Renal cortex interstitium (tissue), 11 donors: ENCODE data around the gene SEC14L6. TPM values are rescaled to one million over a fixed set of nuclear protein-coding genes. Genes with fewer than 3 reads are reported as not detected.

Source experiments
- DNase-seq, 11 donors: peaks; one replicate each; pipeline ENCODE4 v3.0.0-alpha.2; 2013; ENCODE audit warnings: low read depth in 9 of 11, low spot score in 4 of 11; ENCODE audit errors: extremely low read depth in 1 of 11
- polyA plus RNA-seq, 3 donors: library from polyadenylated mRNA; unstranded; fragments of 120-200 nt; gene quantifications; one replicate each; pipeline ENCODE4 v1.2.1, GENCODE V29; 2013; ENCODE audit not compliant: insufficient read length in 3 of 3

Gene SEC14L6
- polyA plus RNA-seq, 3 donors: 9.0 to 14.5 (median 9.0) TPM

GRCh38 chr22:30474683-30475424, 71.7 kb downstream of the SEC14L6 start:
- DNase-seq: no peak

GRCh38 chr22:30474121-30474520, 72.4 kb downstream of the SEC14L6 start:
- DNase-seq: no peak

- no peak for DNase-seq
These were observed 73.4 kb downstream of the SEC14L6 start for GRCh38 chr22:30472994-30473720.

Other genes starting within 250 kb of the SEC14L6 start
- gene TBC1D10A, start 219.8 kb downstream of the SEC14L6 start, polyA plus RNA-seq: 10 to 100 TPM in 2 of 3 donors, 1 to 10 TPM in 1; 9.3 to 19.3 (median 15.9) TPM
- gene SF3A1, start 189.8 kb downstream of the SEC14L6 start, polyA plus RNA-seq: 100 to 1,000 TPM; 137 to 159 (median 156) TPM
- gene CCDC157, start 189.7 kb downstream of the SEC14L6 start, polyA plus RNA-seq: 10 to 100 TPM in 1 of 3 donors, 1 to 10 TPM in 2; 5.6 to 10.1 (median 6.9) TPM
- 10 to 100 TPM; 16.8 to 24.8 (median 23.7) TPM for gene RNF215, start 159.3 kb downstream of the SEC14L6 start, polyA plus RNA-seq
- gene SEC14L2, start 149.7 kb downstream of the SEC14L6 start, polyA plus RNA-seq: 10 to 100 TPM in 1 of 3 donors, 1 to 10 TPM in 2; 4.9 to 10.3 (median 6.2) TPM
- gene MTFP1, start 121.0 kb downstream of the SEC14L6 start, polyA plus RNA-seq: 10 to 100 TPM in 2 of 3 donors, 1 to 10 TPM in 1; 9.9 to 15.1 (median 14.8) TPM
- gene SEC14L3, start 74.7 kb downstream of the SEC14L6 start, polyA plus RNA-seq: under 1 TPM in 1 of 3 donors, not detected in 2; 0.04 TPM
- 1 to 10 TPM in 1 of 3 donors, under 1 TPM in 2; 0.70 to 1.1 (median 0.70) TPM for gene SEC14L4, start 41.0 kb downstream of the SEC14L6 start, polyA plus RNA-seq
- gene GAL3ST1, start 27.9 kb upstream of the SEC14L6 start, polyA plus RNA-seq: 10 to 100 TPM; 21.8 to 33.0 (median 32.0) TPM
- gene PES1, start 45.2 kb upstream of the SEC14L6 start, polyA plus RNA-seq: 10 to 100 TPM; 75.6 to 80.6 (median 77.4) TPM
- gene TCN2, start 60.4 kb upstream of the SEC14L6 start, polyA plus RNA-seq: 10 to 100 TPM; 56.6 to 64.8 (median 56.7) TPM
- gene SLC35E4, start 89.0 kb upstream of the SEC14L6 start, polyA plus RNA-seq: 1 to 10 TPM; 1.8 to 2.0 (median 2.0) TPM
- gene DUSP18, start 121.1 kb upstream of the SEC14L6 start, polyA plus RNA-seq: 1 to 10 TPM; 6.9 to 9.6 (median 7.8) TPM
- 1 to 10 TPM; 5.5 to 7.4 (median 5.6) TPM for gene OSBP2, start 148.1 kb upstream of the SEC14L6 start, polyA plus RNA-seq